Ovary (tissue), 9 donors: ENCODE measurements around the gene GPR34. TPM values are rescaled to one million over a fixed set of nuclear protein-coding genes. Genes with fewer than 3 reads are reported as not detected.
"Not testable (repeated sequence)": the region's sequence is repeated elsewhere in the genome, so short reads cannot be mapped to it uniquely, and the experiment has no call there.

Experiments
- DNase-seq, 5 donors: peaks; one replicate each; pipeline ENCODE4 v3.0.0-alpha.2; 2019 to 2020
- H3K27ac ChIP-seq, 2 donors: fragments of 200-600 bp; one replicate each; pipeline versions ENCODE4 v1.5.1 to v1.8.0; 2019 to 2022
- H3K27me3 ChIP-seq: fragments of 200-600 bp; one replicate; pipeline ENCODE4 v1.8.0; 2022
- H3K36me3 ChIP-seq: fragments of 200-600 bp; sonication (generic); one replicate; pipeline ENCODE4 v1.5.1; 2019
- H3K4me1 ChIP-seq: one replicate; pipeline ENCODE4 v1.8.1; 2013; ENCODE audit warnings: mild to moderate bottlenecking, moderate library complexity; ENCODE audit not compliant: insufficient read depth
- H3K4me3 ChIP-seq: fragments of 200-600 bp; sonication (generic); one replicate; pipeline ENCODE4 v1.5.1; 2017
- H3K9me3 ChIP-seq, 2 donors: fragments of 200-600 bp in 1 of 2; sonication (generic) in 1 of 2; one replicate each; pipeline versions ENCODE4 v1.5.1 to v1.8.1; 2013 to 2019; ENCODE audit warnings: mild to moderate bottlenecking in 1 of 2, moderate library complexity in 1 of 2
- CTCF ChIP-seq, 3 donors: fragments of 450-650 bp in 2 of 3; fragments of 200-600 bp in 1 of 3; IDR thresholded peaks; one replicate each; pipeline versions ENCODE4 v1.5.1 to v1.8.0; 2016 to 2022; ENCODE audit warnings: antibody characterized with exemption in 3 of 3, mild to moderate bottlenecking in 1 of 3
- EP300 ChIP-seq: sonication (generic); formaldehyde crosslinking; IDR thresholded peaks from one replicate; pipeline ENCODE4 v1.6.1; 2017; ENCODE audit warnings: antibody characterized with exemption
- POLR2A ChIP-seq: fragments of 450-650 bp; IDR thresholded peaks from one replicate; pipeline ENCODE4 v1.6.1; 2017; ENCODE audit warnings: antibody characterized with exemption, mild to moderate bottlenecking, moderate library complexity
- whole genome bisulfite sequencing, 3 donors: extraction: QIAGEN DNeasy Blood & Tissue Kit in 1 of 3; methylation state at CpG; one replicate each; pipeline versions ENCODE4 v1.1.5 to v1.1.7; 2013 to 2017; 5-methylcytosine and 5-hydroxymethylcytosine counted together
- intact Hi-C, 4 donors: fragments of 100-400 bp; cut with DNase I; formaldehyde crosslinking; loops; one replicate each; pipeline versions ENCODE4 v1.11.0 to v1.15.1; 2022 to 2023
- polyA plus RNA-seq, 2 donors: library from polyadenylated mRNA; stranded (reverse); fragments of 200-250 nt in 1 of 2; fragments of 350-450 nt in 1 of 2; fragmentation: Illumina TruSeq in 1 of 2; extraction: RNeasy Lipid Tissue Mini Kit (QIAGEN cat#74804) in 1 of 2; gene quantifications; one replicate each; pipeline ENCODE4 v1.2.3, GENCODE V29; 2013 to 2014
- total RNA-seq, 7 donors: library from RNA; depleted of rRNA in 2 of 7; stranded (reverse); fragments of >200 nt in 2 of 7; fragmentation: NEBNext Ultra II Directional in 3 of 7; extraction: Animal tissue kit (Norgen Biotek cat#: 25700) in 3 of 7; gene quantifications; one replicate each; pipeline versions ENCODE4 v1.1.0 to v1.2.4, GENCODE V29; 2016 to 2023
- donor health status: DM: no; HTN: no; CAD: no; lungs with moderate emphysema.
- donor health status: DM: no; HTN: no; CAD: no.
- donor health status: Bipolar disorder and iron deficiency.
- donor health status: DM: yes; HTN: yes; CAD: no.
- donor health status: DM: no; HTN: no; CAD: no.
- donor health status: DM: yes; HTN: yes; CAD: no.

The GPR34 gene
- total and polyA plus RNA-seq, 9 donors: 3.4 to 16.4 (median 5.5) TPM

- H3K9me3 ChIP-seq: no peaks in the 10 kb centered on the region
- no peaks in the 10 kb centered on the region for H3K27me3 ChIP-seq
- no peaks in the 10 kb centered on the region for H3K36me3 ChIP-seq
- no peak overlapping the region for H3K27ac ChIP-seq
- H3K4me1 ChIP-seq: no peaks in the 10 kb centered on the region
- no peak for DNase-seq
- H3K4me3 ChIP-seq: no peak overlapping the region
- intact Hi-C loops: no loop called here
- WGBS, 3 donors: 86 to 88% (median 87%) methylated on average over 12 of the region's 12 CpGs
- TF ChIP-seq CTCF (IDR thresholded peaks at IDR 0.05): no peak
- no peak for TF ChIP-seq POLR2A
- no peak for TF ChIP-seq EP300
Observed at GRCh38 chrX:41716767-41717473, 28.1 kb downstream of the GPR34 start.

GRCh38 chrX:41718481-41719235, 29.9 kb downstream of the GPR34 start:
- Histone ChIP-seq H3K36me3 (no peaks in the 10 kb centered on the region), H3K27ac (no peak overlapping the region), H3K4me1 (no peaks in the 10 kb centered on the region), H3K9me3 (no peaks in the 10 kb centered on the region), H3K27me3 (no peaks in the 10 kb centered on the region), H3K4me3 (no peak overlapping the region)
- no peak for DNase-seq
- 71 to 75% (median 71%) methylated on average over 4 of the region's 4 CpGs for WGBS, 3 donors
- TF ChIP-seq POLR2A: no peak
- no peak for TF ChIP-seq EP300
- TF ChIP-seq CTCF (IDR thresholded peaks at IDR 0.05): no peak
- intact Hi-C loops: no loop called here

GRCh38 chrX:41719610-41720009, 30.8 kb downstream of the GPR34 start:
- H3K36me3 ChIP-seq, H3K27ac ChIP-seq, intact Hi-C loops, H3K4me1 ChIP-seq, H3K4me3 ChIP-seq, H3K27me3 ChIP-seq, DNase-seq, H3K9me3 ChIP-seq: not testable (repeated sequence)
- WGBS, 3 donors: 91 to 92% (median 91%) methylated on average over 6 of the region's 6 CpGs

- H3K4me3 ChIP-seq: no peak overlapping the region
- H3K27me3 ChIP-seq: no peaks in the 10 kb centered on the region
- intact Hi-C loops: no loop called here
- no peaks in the 10 kb centered on the region for H3K9me3 ChIP-seq
- H3K27ac ChIP-seq: no peak overlapping the region
- 70 to 77% (median 74%) methylated on average over 3 of the region's 3 CpGs for WGBS, 3 donors
- no peak for DNase-seq
- TF ChIP-seq EP300 (no peak), POLR2A (no peak), CTCF (IDR thresholded peaks at IDR 0.05) (no peak)
- no peaks in the 10 kb centered on the region for H3K36me3 ChIP-seq
- no peaks in the 10 kb centered on the region for H3K4me1 ChIP-seq
Observed at GRCh38 chrX:41720125-41720779, 31.5 kb downstream of the GPR34 start.
